Measurements from ENCODE around the gene ONECUT3. TPM values are rescaled to one million over a fixed set of nuclear protein-coding genes. Genes with fewer than 3 reads are reported as not detected.
"Not testable (repeated sequence)": the region's sequence is repeated elsewhere in the genome, so short reads cannot be mapped to it uniquely, and the experiment has no call there.

ONECUT3 gene
- total RNA-seq, 4 donors from 2014 or later: 0.04 TPM; not detected in 3

DNA sequence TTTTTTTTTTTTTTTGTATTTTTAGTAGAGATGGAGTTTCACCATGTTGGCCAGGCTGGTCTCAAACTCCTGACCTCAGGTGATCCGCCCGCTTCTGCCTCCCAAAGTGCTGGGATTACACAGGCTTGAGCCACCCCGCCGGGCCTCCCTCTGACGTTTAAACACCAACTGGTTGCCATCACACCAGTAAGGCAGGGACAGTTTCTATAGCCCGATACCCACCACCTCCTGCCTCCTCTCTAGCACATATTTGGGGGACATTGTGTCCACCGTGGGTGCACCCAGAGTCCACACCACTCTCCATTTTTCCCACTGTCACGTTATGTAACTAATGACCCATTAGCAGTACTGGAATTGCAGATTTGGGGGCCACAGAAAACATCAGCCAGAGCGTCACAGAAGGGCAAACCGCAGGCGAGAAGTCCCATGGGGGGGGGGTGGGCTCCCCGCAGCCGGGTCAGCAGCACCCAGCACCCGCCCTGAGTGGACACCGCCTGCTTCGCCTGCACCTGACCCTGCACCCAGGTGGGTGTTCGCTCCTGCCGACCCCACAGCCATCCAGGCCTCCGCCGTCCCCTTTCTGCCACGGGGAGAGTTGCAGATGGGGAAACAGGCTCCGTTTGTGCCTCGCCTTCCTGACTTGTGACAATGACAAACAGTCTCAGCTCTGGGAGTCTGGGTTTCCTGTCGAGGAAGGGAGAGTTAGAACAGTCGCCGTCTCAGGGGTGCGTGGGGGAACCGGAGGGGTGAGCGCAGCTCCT is 3.6 kb downstream of the ONECUT3 start:
- TF ChIP-seq POLR2A (IDR thresholded peaks at IDR 0.05) (no peak), EP300 (IDR thresholded peaks at IDR 0.05) (no peak), POLR2AphosphoS5 (IDR thresholded peaks at IDR 0.05) (no peak)
- TF ChIP-seq, protein P1, sequence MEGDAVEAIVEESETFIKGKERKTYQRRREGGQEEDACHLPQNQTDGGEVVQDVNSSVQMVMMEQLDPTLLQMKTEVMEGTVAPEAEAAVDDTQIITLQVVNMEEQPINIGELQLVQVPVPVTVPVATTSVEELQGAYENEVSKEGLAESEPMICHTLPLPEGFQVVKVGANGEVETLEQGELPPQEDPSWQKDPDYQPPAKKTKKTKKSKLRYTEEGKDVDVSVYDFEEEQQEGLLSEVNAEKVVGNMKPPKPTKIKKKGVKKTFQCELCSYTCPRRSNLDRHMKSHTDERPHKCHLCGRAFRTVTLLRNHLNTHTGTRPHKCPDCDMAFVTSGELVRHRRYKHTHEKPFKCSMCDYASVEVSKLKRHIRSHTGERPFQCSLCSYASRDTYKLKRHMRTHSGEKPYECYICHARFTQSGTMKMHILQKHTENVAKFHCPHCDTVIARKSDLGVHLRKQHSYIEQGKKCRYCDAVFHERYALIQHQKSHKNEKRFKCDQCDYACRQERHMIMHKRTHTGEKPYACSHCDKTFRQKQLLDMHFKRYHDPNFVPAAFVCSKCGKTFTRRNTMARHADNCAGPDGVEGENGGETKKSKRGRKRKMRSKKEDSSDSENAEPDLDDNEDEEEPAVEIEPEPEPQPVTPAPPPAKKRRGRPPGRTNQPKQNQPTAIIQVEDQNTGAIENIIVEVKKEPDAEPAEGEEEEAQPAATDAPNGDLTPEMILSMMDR (IDR thresholded peaks at IDR 0.05): no peak
- 0 to 3% methylated on average over 2 to 6 of the region's 29 CpGs for WGBS, 2 donors (ENCODE audit: low coverage in 1 of 2)
- H3K36me3 ChIP-seq: no peaks in the 10 kb centered on the region
- H3K4me1 ChIP-seq: peaks cover 0 to 39% (median 8%) of the 10 kb centered on the region in 3 donors
- ATAC-seq: no peak
- H3K27ac ChIP-seq: no peak overlapping the region
- peaks cover 98% of the 10 kb centered on the region for H3K27me3 ChIP-seq
- no peak overlapping the region for H3K4me3 ChIP-seq
- H3K9me3 ChIP-seq: no peaks in the 10 kb centered on the region

DNA sequence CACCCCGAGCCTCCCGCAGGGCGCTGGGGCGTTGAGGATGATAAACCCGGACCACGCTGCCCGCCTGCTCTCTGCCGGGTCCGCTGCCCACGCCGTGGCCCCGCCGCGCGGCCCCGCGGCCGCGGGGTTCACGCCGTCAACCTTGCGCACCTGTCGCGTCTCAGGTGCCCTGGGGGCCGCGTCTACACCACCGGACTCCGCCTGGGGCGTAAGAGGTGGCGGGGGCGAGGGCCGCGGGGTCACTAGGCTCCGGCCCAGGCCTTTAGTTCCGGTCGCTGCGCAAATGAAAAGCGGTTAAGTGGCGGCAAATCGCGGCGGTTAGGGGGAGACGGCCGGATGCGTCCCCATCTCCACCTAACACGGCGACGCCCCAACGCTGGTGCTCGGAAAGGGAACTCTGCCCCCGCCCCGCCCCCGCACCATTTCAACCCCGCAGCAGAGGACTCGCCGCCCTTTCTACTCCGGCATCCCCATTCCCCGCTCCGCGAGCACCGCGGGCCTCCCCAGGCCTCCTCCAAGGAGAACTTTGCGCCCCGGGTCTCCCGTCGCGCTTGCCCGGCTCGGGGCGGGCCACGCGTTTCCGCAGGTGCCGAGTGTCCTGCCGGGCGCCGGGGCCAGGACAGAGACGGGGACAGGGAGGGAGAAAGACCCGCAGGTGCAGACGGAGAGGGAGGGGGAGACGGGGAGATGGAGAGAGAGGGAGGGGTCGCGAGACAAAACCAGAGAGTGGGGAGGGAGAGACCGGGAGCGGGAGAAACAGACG is 4.3 kb downstream of the ONECUT3 start:
- Histone ChIP-seq H3K27ac (no peak overlapping the region), H3K27me3 (peaks cover 98% of the 10 kb centered on the region), H3K4me1 (peaks cover 0 to 39% (median 8%) of the 10 kb centered on the region in 3 donors), H3K9me3 (no peaks in the 10 kb centered on the region), H3K36me3 (no peaks in the 10 kb centered on the region), H3K4me3 (no peak overlapping the region)
- WGBS, 2 donors (ENCODE audit: low coverage in 1 of 2): 2 to 7% methylated on average over 4 to 10 of the region's 86 CpGs
- TF ChIP-seq POLR2A (IDR thresholded peaks at IDR 0.05) (no peak), EP300 (IDR thresholded peaks at IDR 0.05) (no peak), POLR2AphosphoS5 (IDR thresholded peaks at IDR 0.05) (no peak)
- TF ChIP-seq, protein P1 (IDR thresholded peaks at IDR 0.05): no peak
- ATAC-seq: no peak

DNA sequence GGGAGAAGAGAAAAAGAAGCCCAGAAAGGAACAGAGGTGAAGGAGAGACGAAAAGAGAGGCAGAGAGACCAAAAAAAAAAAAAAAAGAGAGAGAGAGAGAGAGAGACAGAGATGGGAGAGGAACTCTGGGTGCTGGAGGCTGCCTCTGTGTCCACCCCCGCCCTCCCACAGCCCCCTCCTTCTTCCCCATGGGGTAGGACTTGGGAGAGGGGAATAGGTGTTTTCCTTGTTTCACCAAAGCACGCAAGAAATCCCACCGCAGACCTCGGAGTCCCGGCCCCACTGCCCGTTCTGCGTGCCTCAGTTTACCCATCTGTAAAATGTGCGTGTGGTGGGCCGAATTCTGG is 4.9 kb downstream of the ONECUT3 start:
- Histone ChIP-seq H3K27ac (no peak overlapping the region), H3K36me3 (no peaks in the 10 kb centered on the region), H3K4me3 (no peak overlapping the region), H3K27me3 (peaks cover 98% of the 10 kb centered on the region), H3K4me1 (peaks cover 0 to 37% (median 8%) of the 10 kb centered on the region in 3 donors), H3K9me3 (no peaks in the 10 kb centered on the region)
- WGBS, 2 donors (ENCODE audit: low coverage in 1 of 2): 0 to 9% methylated on average over 4 to 7 of the region's 10 CpGs
- no peak for TF ChIP-seq POLR2A (IDR thresholded peaks at IDR 0.05)
- no peak for TF ChIP-seq POLR2AphosphoS5 (IDR thresholded peaks at IDR 0.05)
- TF ChIP-seq, protein P1 (IDR thresholded peaks at IDR 0.05): no peak
- no peak for TF ChIP-seq EP300 (IDR thresholded peaks at IDR 0.05)
- no peak for ATAC-seq

DNA sequence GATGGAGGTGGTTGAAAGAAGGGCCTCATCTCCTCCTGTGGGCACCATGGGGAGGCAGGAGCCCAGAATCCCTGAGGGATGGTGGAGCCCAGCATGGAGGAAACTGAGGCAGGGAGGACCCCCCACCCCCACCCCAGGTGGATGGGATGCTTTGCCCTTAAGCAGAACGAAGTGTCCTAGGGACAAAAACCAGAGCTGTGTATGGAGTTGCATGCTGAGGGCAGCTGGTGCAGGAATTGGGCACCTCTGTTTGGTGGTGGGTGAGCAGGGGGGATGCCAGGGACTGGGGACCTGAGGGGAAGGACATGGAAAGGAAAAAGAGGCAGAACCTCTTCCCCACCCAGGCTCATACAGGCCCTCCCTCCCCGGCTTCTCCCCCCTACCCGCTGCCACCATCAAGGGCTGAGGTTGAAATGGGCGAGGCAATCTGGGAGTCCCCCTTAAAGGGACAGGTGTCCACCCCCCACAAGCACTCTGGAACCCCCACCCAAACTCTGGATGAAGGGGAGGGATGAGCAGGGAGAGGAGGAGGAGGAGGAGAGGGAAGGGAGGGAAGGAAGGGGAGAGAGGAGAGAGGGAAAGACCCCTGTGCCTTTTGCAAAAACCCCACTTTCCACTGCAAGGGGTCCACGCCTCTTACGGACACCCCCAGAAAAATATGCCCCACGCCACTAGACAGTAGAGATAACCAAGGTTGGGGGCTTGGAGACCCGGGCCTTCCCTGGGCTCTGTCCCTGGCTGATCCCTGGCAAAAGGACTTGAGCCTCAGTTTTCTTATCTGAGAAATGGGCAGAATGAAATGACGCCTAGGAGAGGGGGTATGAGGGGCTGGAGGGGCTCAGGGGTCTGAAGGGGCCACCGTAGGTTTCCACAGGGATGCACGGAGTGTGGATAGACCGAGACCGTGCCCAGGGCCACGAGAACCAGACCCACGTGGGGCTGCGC is 5.9 kb downstream of the ONECUT3 start:
- 20 to 26% methylated on average over 5 to 11 of the region's 16 CpGs for WGBS, 2 donors (ENCODE audit: low coverage in 1 of 2)
- Histone ChIP-seq H3K27ac (no peak overlapping the region), H3K27me3 (peaks cover 99% of the 10 kb centered on the region)

DNA sequence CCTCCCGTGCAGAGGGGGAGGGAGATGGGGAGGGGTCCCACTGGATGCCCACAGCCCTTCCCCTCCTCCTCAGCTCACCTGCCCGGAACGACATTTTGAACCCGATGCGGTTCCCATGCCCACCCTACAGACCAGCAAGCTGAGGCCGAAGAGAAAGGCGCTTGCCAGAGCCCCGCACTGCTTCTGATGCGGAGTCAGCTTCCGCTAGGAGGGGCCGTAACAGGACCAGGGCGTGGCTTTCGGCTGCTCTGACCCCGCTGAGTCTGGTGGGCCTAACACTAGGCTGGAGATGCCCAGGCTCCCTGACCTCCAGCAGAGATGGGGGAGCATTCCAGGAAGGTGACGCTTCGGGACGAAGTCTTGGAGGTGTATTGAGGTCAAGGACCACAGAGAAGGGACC is 6.7 kb downstream of the ONECUT3 start:
- H3K27me3 ChIP-seq: peaks cover 100% of the 10 kb centered on the region
- ATAC-seq: no peak
- no peaks in the 10 kb centered on the region for H3K9me3 ChIP-seq
- no peak overlapping the region for H3K27ac ChIP-seq
- peaks cover 0 to 27% (median 8%) of the 10 kb centered on the region in 3 donors for H3K4me1 ChIP-seq
- TF ChIP-seq EP300 (IDR thresholded peaks at IDR 0.05) (no peak), POLR2A (IDR thresholded peaks at IDR 0.05) (no peak), POLR2AphosphoS5 (IDR thresholded peaks at IDR 0.05) (no peak)
- TF ChIP-seq, protein P1 (IDR thresholded peaks at IDR 0.05): no peak
- no peaks in the 10 kb centered on the region for H3K36me3 ChIP-seq
- no CpG with 5 or more reads among the region's 17 CpGs for WGBS, 2 donors (ENCODE audit: low coverage in 1 of 2)
- no peak overlapping the region for H3K4me3 ChIP-seq

More for the DNA sequence above, 5.9 kb downstream of the ONECUT3 start:
- no peak for TF ChIP-seq POLR2A (IDR thresholded peaks at IDR 0.05)
- no peaks in the 10 kb centered on the region for H3K9me3 ChIP-seq
- no peak overlapping the region for H3K4me3 ChIP-seq
- ATAC-seq: no peak
- no peaks in the 10 kb centered on the region for H3K36me3 ChIP-seq
- H3K4me1 ChIP-seq: peaks cover 0 to 33% (median 8%) of the 10 kb centered on the region in 3 donors

DNA sequence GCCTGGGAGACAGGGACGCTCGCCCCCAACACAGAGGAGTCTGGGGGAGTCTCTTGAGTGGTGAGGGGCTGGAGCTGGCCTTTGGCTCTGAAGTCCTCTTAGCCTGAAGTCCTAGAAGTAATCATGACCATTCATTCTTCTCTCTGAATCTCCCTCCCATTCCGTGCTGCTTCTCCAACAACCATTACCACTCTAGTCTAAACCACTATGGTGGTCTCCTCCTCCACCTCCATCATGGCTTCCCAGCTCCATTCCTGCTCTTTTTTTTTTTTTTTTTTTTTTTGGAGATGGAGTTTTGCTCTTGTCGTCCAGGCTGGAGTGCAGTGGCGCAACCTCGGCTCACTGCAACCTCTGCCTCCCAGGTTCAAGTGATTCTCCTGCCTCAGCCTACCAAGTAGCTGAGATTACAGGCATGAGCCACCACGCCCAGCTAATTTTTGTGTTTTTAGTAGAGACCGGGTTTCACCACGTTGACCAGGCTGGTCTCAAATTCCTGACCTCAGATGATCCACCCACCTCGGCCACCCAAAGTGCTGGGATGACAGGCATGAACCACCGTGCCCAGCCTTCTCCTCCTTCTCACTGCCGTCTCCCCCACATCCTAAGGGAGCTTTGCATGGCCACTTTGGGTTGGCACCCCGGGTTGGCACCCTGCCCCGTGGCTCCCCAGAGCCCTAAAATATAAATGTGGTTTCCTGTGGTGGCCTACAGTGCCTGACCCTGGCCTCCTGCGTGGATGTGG is 7.7 kb downstream of the ONECUT3 start:
- WGBS, 2 donors (ENCODE audit: low coverage in 1 of 2): 0 to 12% methylated on average over 1 to 12 of the region's 15 CpGs
- not testable (repeated sequence) for H3K4me3 ChIP-seq, ATAC-seq, H3K36me3 ChIP-seq, H3K27ac ChIP-seq, H3K9me3 ChIP-seq
- H3K27me3 ChIP-seq: peaks cover 100% of the 10 kb centered on the region
- H3K4me1 ChIP-seq: peaks cover 0 to 18% (median 8%) of the 10 kb centered on the region in 3 donors
